T-cell (primary cell): ENCODE results near the gene SMCO4. TPM values are rescaled to one million over a fixed set of nuclear protein-coding genes. Genes with fewer than 3 reads are reported as not detected.
"Not testable (repeated sequence)": the region's sequence is repeated elsewhere in the genome, so short reads cannot be mapped to it uniquely, and the experiment has no call there.

ENCODE experiments used
- ATAC-seq, 4 experiments: fragments of 200-7000 bp in 3 of 4; fragments of 150-1000 bp in 1 of 4; cut with Tn5 transposase; replicated peaks in 1 of 4; 1 replicate in 3 of 4; 2 replicates in 1 of 4; pipeline ENCODE4 v1.10.0; 2021; ENCODE audit warnings: moderate library complexity in 3 of 4, mild to moderate bottlenecking in 2 of 4, moderate number of reproducible peaks in 1 of 4
- CTCF ChIA-PET, 2 donors: fragments of 300-600 bp; sonication (Branson Sonifier 250); formaldehyde crosslinking; loops; one replicate each; lab custom pipeline; 2022; ENCODE audit warnings: antibody characterized with exemption in 2 of 2; lab: Charles Lee
- POLR2A ChIA-PET, 2 donors: fragments of 300-600 bp; sonication (Branson Sonifier 250); formaldehyde crosslinking; loops; one replicate each; lab custom pipeline; 2022; ENCODE audit warnings: antibody characterized with exemption in 2 of 2; lab: Charles Lee
- DNase-seq, 35 experiments: peaks; one replicate each; pipeline versions ENCODE4 v3.0.0 to v3.0.0-alpha.2; 2013 to 2023
- H3K27ac ChIP-seq: one replicate; pipeline ENCODE4 v1.5.1; 2013; ENCODE audit warnings: low read length
- H3K27me3 ChIP-seq, 2 experiments: replicated peaks in 1 of 2; 1 replicate in 1 of 2; 2 replicates in 1 of 2; pipeline versions ENCODE4 v1.6.1 to v1.7.0; 2013; ENCODE audit warnings: low read length in 1 of 2, mixed read lengths in 1 of 2; ENCODE audit not compliant: control insufficient read depth in 2 of 2, insufficient read depth in 2 of 2; ENCODE audit errors: extremely low read depth in 1 of 2
- H3K36me3 ChIP-seq, 2 donors: 1 replicate in 1 of 2; 2 replicates in 1 of 2; pipeline versions ENCODE4 v1.6.1 to v1.7.0; 2013; ENCODE audit warnings: low read length in 1 of 2; ENCODE audit not compliant: control insufficient read depth in 2 of 2, insufficient read depth in 1 of 2; ENCODE audit errors: extremely low read depth in 1 of 2
- H3K4me1 ChIP-seq, 2 experiments: 1 replicate in 1 of 2; 2 replicates in 1 of 2; pipeline versions ENCODE4 v1.6.1 to v1.7.0; 2013; ENCODE audit warnings: low read length in 2 of 2, mixed read lengths in 1 of 2; ENCODE audit not compliant: insufficient read depth in 2 of 2, control insufficient read depth in 1 of 2; ENCODE audit errors: extremely low read depth in 1 of 2
- H3K4me3 ChIP-seq, 2 donors: 1 replicate in 1 of 2; 2 replicates in 1 of 2; pipeline versions ENCODE4 v1.5.1 to v1.7.0; 2013; ENCODE audit warnings: mild to moderate bottlenecking in 2 of 2, low read length in 1 of 2, moderate library complexity in 1 of 2; ENCODE audit not compliant: control insufficient read depth in 1 of 2; ENCODE audit errors: extremely low read depth in 1 of 2
- H3K9me3 ChIP-seq: 2 replicates; pipeline ENCODE4 v1.7.0; 2013
- H3K27ac Mint-ChIP-seq, 2 donors: one replicate each; pipeline ENCODE4 v1.8.0; 2020 to 2021; ENCODE audit warnings: mild to moderate bottlenecking in 2 of 2, mixed read lengths in 2 of 2
- H3K27me3 Mint-ChIP-seq, 2 donors: one replicate each; pipeline ENCODE4 v1.8.0; 2021 to 2022; ENCODE audit warnings: mixed read lengths in 2 of 2
- H3K36me3 Mint-ChIP-seq: one replicate; pipeline ENCODE4 v1.8.0; 2021; ENCODE audit warnings: mixed read lengths
- H3K4me1 Mint-ChIP-seq, 3 donors: one replicate each; pipeline ENCODE4 v1.8.0; 2020 to 2022; ENCODE audit warnings: mixed read lengths in 3 of 3, mild to moderate bottlenecking in 1 of 3
- H3K4me3 Mint-ChIP-seq, 3 donors: one replicate each; pipeline ENCODE4 v1.8.0; 2020 to 2022; ENCODE audit warnings: mild to moderate bottlenecking in 3 of 3, mixed read lengths in 3 of 3, moderate library complexity in 3 of 3
- H3K9me3 Mint-ChIP-seq, 3 donors: one replicate each; pipeline ENCODE4 v1.8.0; 2020 to 2022; ENCODE audit warnings: mixed read lengths in 3 of 3
- WGBS: methylation state at CpG from one replicate; pipeline ENCODE4 v1.1.5; 2013; ENCODE audit warnings: missing lambda C conversion rate; ENCODE audit not compliant: insufficient coverage; 5-methylcytosine and 5-hydroxymethylcytosine counted together
- total RNA-seq, 35 experiments: library from RNA in 6 of 35; stranded (reverse) in 6 of 35; fragments of 120-200 nt in 1 of 35; gene quantifications; one replicate each; pipeline versions ENCODE4 v1.2.1 to v1.2.4 and lab custom pipeline; 2013 to 2026

Gene SMCO4
- total RNA-seq, 5 donors from 2014 or later (not counting 1 experiment from before 2014, with no cell fraction given) = 2.2 to 6.5 (median 4.7) TPM; not detected in 1

- H3K4me3 Mint-ChIP-seq = no peak overlapping the region
- H3K4me3 ChIP-seq = no peak overlapping the region
- H3K4me1 ChIP-seq = no peaks in the 10 kb centered on the region
- peaks cover 25 to 26% of the 10 kb centered on the region in 2 donors for H3K27me3 Mint-ChIP-seq
- DNase-seq = no peak
- H3K36me3 ChIP-seq = no peaks in the 10 kb centered on the region
- ChIA-PET CTCF (no interaction called here), POLR2A (no interaction called here)
- no peak for ATAC-seq
- no peaks in the 10 kb centered on the region for H3K36me3 Mint-ChIP-seq
- no peaks in the 10 kb centered on the region for H3K4me1 Mint-ChIP-seq
- H3K27ac Mint-ChIP-seq = no peak overlapping the region
- no peak overlapping the region for H3K27ac ChIP-seq
- H3K9me3 Mint-ChIP-seq = peaks cover 0 to 4% (median 0%) of the 10 kb centered on the region in 3 donors
- peaks cover 0 to 10% of the 10 kb centered on the region in 2 experiments for H3K27me3 ChIP-seq
- no peaks in the 10 kb centered on the region for H3K9me3 ChIP-seq
Measured at GRCh38 chr11:93583490-93583889, 40.3 kb upstream of the SMCO4 start.

DNA sequence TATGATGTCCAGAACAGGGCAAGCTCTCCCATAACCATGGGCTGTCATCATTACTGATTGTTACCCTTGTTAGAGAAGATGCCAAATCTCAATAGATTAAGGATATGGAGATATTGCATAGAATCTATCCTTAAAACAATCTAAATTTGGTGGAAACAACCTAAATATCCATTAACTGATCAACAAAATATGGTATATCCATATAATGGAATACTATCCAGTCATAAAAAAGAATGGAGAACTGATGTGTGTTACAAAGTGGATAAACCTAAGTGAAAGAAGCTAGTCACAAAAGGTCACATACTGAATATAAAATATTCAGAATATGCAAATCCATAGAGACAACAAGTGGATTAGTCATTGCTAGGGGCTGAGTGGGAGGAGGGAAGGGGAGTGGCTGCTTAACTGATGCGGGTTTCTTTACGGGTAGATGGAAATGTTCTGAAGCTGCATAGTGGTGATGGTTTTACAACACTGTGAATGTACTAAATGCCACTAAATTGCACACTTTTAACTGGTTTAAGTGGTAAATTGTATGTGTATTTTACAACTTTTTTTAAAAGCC is 36.1 kb upstream of the SMCO4 start:
- Mint-ChIP-seq H3K27ac (no peak overlapping the region), H3K4me3 (no peak overlapping the region), H3K9me3 (peaks cover 0 to 4% (median 0%) of the 10 kb centered on the region in 3 donors), H3K36me3 (no peaks in the 10 kb centered on the region), H3K4me1 (no peaks in the 10 kb centered on the region), H3K27me3 (peaks cover 17 to 21% of the 10 kb centered on the region in 2 donors)
- no peaks in the 10 kb centered on the region for H3K27me3 ChIP-seq
- no peak for ATAC-seq
- WGBS = no CpG with 5 or more reads among the region's 2 CpGs
- ChIA-PET POLR2A (no interaction called here), CTCF (no interaction called here)
- no peak for DNase-seq
- no peaks in the 10 kb centered on the region for H3K36me3 ChIP-seq
- no peak overlapping the region for H3K27ac ChIP-seq
- no peaks in the 10 kb centered on the region for H3K4me1 ChIP-seq
- no peak overlapping the region for H3K4me3 ChIP-seq
- H3K9me3 ChIP-seq = no peaks in the 10 kb centered on the region

GRCh38 chr11:93577286-93577685 is 34.1 kb upstream of the SMCO4 start:
- H3K36me3 ChIP-seq = no peaks in the 10 kb centered on the region
- peaks cover 5 to 7% of the 10 kb centered on the region in 2 donors for H3K27me3 Mint-ChIP-seq
- H3K4me1 Mint-ChIP-seq = no peaks in the 10 kb centered on the region
- ChIA-PET CTCF (no interaction called here), POLR2A (no interaction called here)
- DNase-seq (no peak), ATAC-seq (no peak)
- no peaks in the 10 kb centered on the region for H3K4me1 ChIP-seq
- H3K4me3 ChIP-seq = no peak overlapping the region
- no peak overlapping the region for H3K4me3 Mint-ChIP-seq
- H3K36me3 Mint-ChIP-seq = no peaks in the 10 kb centered on the region
- H3K9me3 Mint-ChIP-seq = peaks cover 0 to 4% (median 0%) of the 10 kb centered on the region in 3 donors
- H3K27ac ChIP-seq = no peak overlapping the region
- no peak overlapping the region for H3K27ac Mint-ChIP-seq
- H3K27me3 ChIP-seq = no peaks in the 10 kb centered on the region
- no peaks in the 10 kb centered on the region for H3K9me3 ChIP-seq
- no CpG with 5 or more reads among the region's 1 CpG for WGBS

- H3K4me3 ChIP-seq, H3K27me3 ChIP-seq, H3K9me3 ChIP-seq, H3K4me1 ChIP-seq, H3K36me3 ChIP-seq, ATAC-seq, DNase-seq, H3K27ac ChIP-seq, H3K36me3 Mint-ChIP-seq, H3K27ac Mint-ChIP-seq, CTCF ChIA-PET, H3K4me1 Mint-ChIP-seq, POLR2A ChIA-PET, H3K9me3 Mint-ChIP-seq, H3K27me3 Mint-ChIP-seq, H3K4me3 Mint-ChIP-seq: not testable (repeated sequence)
- no CpG with 5 or more reads among the region's 4 CpGs for whole genome bisulfite sequencing
Measured at GRCh38 chr11:93576870-93577269, 33.7 kb upstream of the SMCO4 start.

DNA sequence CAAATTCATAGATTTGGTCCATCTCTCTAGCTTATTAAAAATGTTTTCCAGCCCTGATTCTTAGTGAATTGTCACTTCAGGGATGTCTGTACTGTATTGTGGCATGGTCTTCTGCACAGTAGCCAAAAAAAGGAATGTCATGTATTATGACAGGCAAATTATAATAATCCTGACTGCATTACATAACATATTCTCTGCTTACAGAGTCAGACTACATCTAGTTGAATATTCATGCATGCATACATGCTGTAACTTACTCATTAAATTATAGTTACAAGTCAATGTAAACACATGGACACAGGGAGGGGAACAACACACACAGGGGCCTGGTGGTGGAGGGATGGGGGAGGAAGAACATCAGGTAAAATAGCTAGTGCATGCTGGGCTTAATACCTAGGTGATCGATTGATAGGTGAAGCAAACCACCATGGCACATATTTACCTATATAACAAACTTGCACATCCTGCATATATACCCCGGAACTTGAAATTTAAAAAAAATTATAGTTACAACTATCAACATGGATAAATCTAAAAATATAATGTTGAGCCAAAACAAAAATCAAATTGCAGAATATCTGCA is 31.5 kb upstream of the SMCO4 start:
- ChIA-PET POLR2A (interaction anchor here in 1 of 2 donors (0.6 kb wide), 1 partner anchor 44 kb away, joined by 4 read pairs; no protein-coding TSS in a partner anchor), CTCF (no interaction called here)
- Histone ChIP-seq H3K4me1 (no peaks in the 10 kb centered on the region), H3K4me3 (no peak overlapping the region), H3K27me3 (no peaks in the 10 kb centered on the region), H3K36me3 (no peaks in the 10 kb centered on the region), H3K9me3 (no peaks in the 10 kb centered on the region), H3K27ac (no peak overlapping the region)
- H3K4me1 Mint-ChIP-seq = no peaks in the 10 kb centered on the region
- H3K27me3 Mint-ChIP-seq = peaks cover 0 to 5% of the 10 kb centered on the region in 2 donors
- no peak overlapping the region for H3K4me3 Mint-ChIP-seq
- H3K27ac Mint-ChIP-seq = no peak overlapping the region
- DNase-seq (no peak), ATAC-seq (no peak)
- no CpG with 5 or more reads among the region's 2 CpGs for WGBS
- H3K36me3 Mint-ChIP-seq = no peaks in the 10 kb centered on the region
- peaks cover 0 to 4% (median 0%) of the 10 kb centered on the region in 3 donors for H3K9me3 Mint-ChIP-seq

DNA sequence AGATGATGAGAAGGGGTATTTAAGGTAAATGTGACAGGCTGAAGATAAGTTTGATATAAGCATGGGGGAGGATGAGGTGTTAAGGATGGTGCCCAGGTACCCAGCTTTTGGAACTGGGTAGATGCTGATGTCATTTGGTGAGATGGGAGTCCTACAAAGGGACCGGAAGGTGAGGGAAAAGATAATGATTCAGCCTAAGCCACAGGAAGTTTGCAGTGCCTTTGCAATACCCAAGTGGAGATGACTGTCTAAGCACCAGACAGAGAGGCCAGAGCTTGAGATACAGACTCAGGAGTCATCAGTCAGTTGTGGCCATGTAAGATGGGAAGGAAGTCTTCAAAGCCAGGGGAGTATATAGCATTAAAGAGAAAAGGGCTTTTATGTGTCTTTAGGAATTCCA is 30.0 kb upstream of the SMCO4 start:
- Histone ChIP-seq H3K4me3 (no peak overlapping the region), H3K27ac (no peak overlapping the region), H3K4me1 (no peaks in the 10 kb centered on the region), H3K36me3 (no peaks in the 10 kb centered on the region), H3K27me3 (no peaks in the 10 kb centered on the region), H3K9me3 (no peaks in the 10 kb centered on the region)
- 38% methylated on average over 1 of the region's 1 CpG for WGBS
- no peaks in the 10 kb centered on the region for H3K4me1 Mint-ChIP-seq
- H3K36me3 Mint-ChIP-seq = no peaks in the 10 kb centered on the region
- no peaks in the 10 kb centered on the region for H3K9me3 Mint-ChIP-seq
- no peak overlapping the region for H3K4me3 Mint-ChIP-seq
- ChIA-PET POLR2A (no interaction called here), CTCF (no interaction called here)
- ATAC-seq = no peak
- peaks cover 0 to 5% of the 10 kb centered on the region in 2 donors for H3K27me3 Mint-ChIP-seq
- H3K27ac Mint-ChIP-seq = no peak overlapping the region
- DNase-seq = no peak
